Spleen (tissue), 11 donors: Measurements from ENCODE around the gene FSHR. TPM values are rescaled to one million over a fixed set of nuclear protein-coding genes. Genes with fewer than 3 reads are reported as not detected.

Experiments
- DNase-seq: peaks from one replicate; pipeline ENCODE4 v3.0.0-alpha.2; 2020
- H3K27ac ChIP-seq, 8 donors: fragments of 200-600 bp; sonication (generic) in 7 of 8; 1 replicate in 4 of 8; 2 replicates in 4 of 8; pipeline versions ENCODE4 v1.5.0 to v1.8.0; 2016 to 2021; ENCODE audit warnings: inconsistent platforms in 4 of 8, mild to moderate bottlenecking in 4 of 8, moderate library complexity in 1 of 8
- H3K27me3 ChIP-seq, 7 donors: fragments of 200-600 bp; sonication (generic) in 6 of 7; replicated peaks in 1 of 7; 1 replicate in 4 of 7; 2 replicates in 3 of 7; pipeline versions ENCODE4 v1.5.0 to v1.8.0; 2016 to 2021; ENCODE audit warnings: inconsistent platforms in 3 of 7, mild to moderate bottlenecking in 1 of 7
- H3K36me3 ChIP-seq, 6 donors: fragments of 200-600 bp; sonication (generic) in 5 of 6; 1 replicate in 4 of 6; 2 replicates in 2 of 6; pipeline versions ENCODE4 v1.5.0 to v1.8.0; 2016 to 2021; ENCODE audit warnings: inconsistent platforms in 2 of 6
- H3K4me1 ChIP-seq, 6 donors: fragments of 200-600 bp; sonication (generic) in 5 of 6; 1 replicate in 3 of 6; 2 replicates in 3 of 6; pipeline versions ENCODE4 v1.5.0 to v1.8.0; 2016 to 2021; ENCODE audit warnings: inconsistent platforms in 3 of 6
- H3K4me3 ChIP-seq, 8 donors: fragments of 200-600 bp; sonication (generic) in 7 of 8; 1 replicate in 4 of 8; 2 replicates in 4 of 8; pipeline versions ENCODE4 v1.5.0 to v1.8.0; 2016 to 2021; ENCODE audit warnings: inconsistent platforms in 4 of 8, mild to moderate bottlenecking in 4 of 8, moderate library complexity in 2 of 8
- H3K9me3 ChIP-seq, 8 donors: fragments of 200-600 bp; sonication (generic) in 7 of 8; 1 replicate in 4 of 8; 2 replicates in 4 of 8; pipeline versions ENCODE4 v1.5.0 to v1.8.0; 2016 to 2021; ENCODE audit warnings: inconsistent platforms in 4 of 8
- POLR2A ChIP-seq, 3 donors: fragments of 450-650 bp; IDR thresholded peaks; one replicate each; pipeline ENCODE4 v1.5.1; 2017; ENCODE audit warnings: antibody characterized with exemption in 3 of 3, mild to moderate bottlenecking in 1 of 3
- POLR2AphosphoS5 ChIP-seq, 3 donors: sonication (generic); formaldehyde crosslinking; IDR thresholded peaks; one replicate each; pipeline ENCODE4 v1.5.1; 2017; ENCODE audit warnings: antibody characterized with exemption in 3 of 3
- WGBS, 5 donors: extraction: QIAGEN DNeasy Blood & Tissue Kit in 3 of 5; methylation state at CpG; one replicate each; pipeline versions ENCODE4 v1.1.5 to v1.1.7; 2013 to 2018; 5-methylcytosine and 5-hydroxymethylcytosine counted together
- intact Hi-C: fragments of 100-400 bp; cut with DNase I; formaldehyde crosslinking; loops from one replicate; pipeline ENCODE4 v1.15.0; 2023; ENCODE audit warnings: low total_unique reads
- polyA plus RNA-seq, 3 donors: library from polyadenylated mRNA; stranded (reverse); fragments of 200-250 nt; gene quantifications; one replicate each; pipeline ENCODE4 v1.2.1, GENCODE V29; 2013
- total RNA-seq, 7 donors: library from RNA; depleted of rRNA in 3 of 7; stranded (reverse); fragments of >200 nt in 3 of 7; fragmentation: NEBNext Ultra II Directional in 4 of 7; extraction: Animal tissue kit (Norgen Biotek cat#: 25700) in 4 of 7; gene quantifications; one replicate each; pipeline versions ENCODE4 v1.1.0 to v1.2.1, GENCODE V29; 2016 to 2021
- TF ChIP-seq, protein P1 (sequence below), 11 experiments: fragments of 200-600 bp in 7 of 11; fragments of 450-650 bp in 4 of 11; sonication (generic) in 4 of 11; IDR thresholded peaks in 8 of 11; conservative IDR thresholded peaks in 3 of 11; 1 replicate in 7 of 11; 2 replicates in 4 of 11; pipeline versions ENCODE4 v1.4.0 to v1.8.0; 2016 to 2021; ENCODE audit warnings: antibody characterized with exemption in 11 of 11, inconsistent platforms in 4 of 11, mild to moderate bottlenecking in 1 of 11
- donor health status: healthy with polysubstance abuse.
- donor health status: DM: no; HTN: no; CAD: no; lungs with moderate emphysema.
- donor health status: DM: no; HTN: no; CAD: no.
- donor health status: Bipolar disorder and iron deficiency.
- donor health status: healthy.
- donor health status: DM: no; HTN: no; CAD: no.
- donor health status: DM: yes; HTN: yes; CAD: no.

FSHR gene
- total and polyA plus RNA-seq, 10 donors: 0.03 TPM; not detected in 9

DNA sequence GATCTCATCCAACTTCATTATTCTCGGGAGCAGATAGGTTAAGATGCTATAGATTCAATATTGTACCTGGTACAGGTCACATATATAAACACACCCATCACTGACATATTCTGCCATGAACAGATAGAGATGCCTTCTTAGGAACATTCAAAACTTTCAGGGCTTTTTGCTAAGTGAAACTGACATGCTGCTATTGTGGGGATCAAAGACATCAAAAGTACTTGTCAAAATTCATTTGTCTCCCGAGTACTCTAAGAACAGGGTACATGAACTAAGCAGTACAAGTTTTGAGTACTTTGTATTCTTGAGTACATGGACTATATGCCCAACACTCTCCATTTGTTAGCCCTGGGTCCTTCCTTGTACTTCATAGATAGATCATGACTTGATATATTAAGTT is 173.5 kb downstream of the FSHR start:
- DNase-seq: no peak
- H3K4me1 ChIP-seq: no peaks in the 10 kb centered on the region
- no peak overlapping the region for H3K27ac ChIP-seq
- no peaks in the 10 kb centered on the region for H3K9me3 ChIP-seq
- no peak overlapping the region for H3K4me3 ChIP-seq
- TF ChIP-seq POLR2AphosphoS5 (IDR thresholded peaks at IDR 0.05) (no peak), POLR2A (IDR thresholded peaks at IDR 0.05) (no peak)
- TF ChIP-seq, protein P1, sequence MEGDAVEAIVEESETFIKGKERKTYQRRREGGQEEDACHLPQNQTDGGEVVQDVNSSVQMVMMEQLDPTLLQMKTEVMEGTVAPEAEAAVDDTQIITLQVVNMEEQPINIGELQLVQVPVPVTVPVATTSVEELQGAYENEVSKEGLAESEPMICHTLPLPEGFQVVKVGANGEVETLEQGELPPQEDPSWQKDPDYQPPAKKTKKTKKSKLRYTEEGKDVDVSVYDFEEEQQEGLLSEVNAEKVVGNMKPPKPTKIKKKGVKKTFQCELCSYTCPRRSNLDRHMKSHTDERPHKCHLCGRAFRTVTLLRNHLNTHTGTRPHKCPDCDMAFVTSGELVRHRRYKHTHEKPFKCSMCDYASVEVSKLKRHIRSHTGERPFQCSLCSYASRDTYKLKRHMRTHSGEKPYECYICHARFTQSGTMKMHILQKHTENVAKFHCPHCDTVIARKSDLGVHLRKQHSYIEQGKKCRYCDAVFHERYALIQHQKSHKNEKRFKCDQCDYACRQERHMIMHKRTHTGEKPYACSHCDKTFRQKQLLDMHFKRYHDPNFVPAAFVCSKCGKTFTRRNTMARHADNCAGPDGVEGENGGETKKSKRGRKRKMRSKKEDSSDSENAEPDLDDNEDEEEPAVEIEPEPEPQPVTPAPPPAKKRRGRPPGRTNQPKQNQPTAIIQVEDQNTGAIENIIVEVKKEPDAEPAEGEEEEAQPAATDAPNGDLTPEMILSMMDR (IDR thresholded peaks at IDR 0.05 in 8 of 11, conservative IDR thresholded peaks at IDR 0.05 in 3 of 11): no peak
- intact Hi-C loops: no loop called here
- 83 to 98% (median 88%) methylated on average over 2 of the region's 2 CpGs for WGBS, 5 donors
- no peaks in the 10 kb centered on the region for H3K36me3 ChIP-seq
- no peaks in the 10 kb centered on the region for H3K27me3 ChIP-seq

DNA sequence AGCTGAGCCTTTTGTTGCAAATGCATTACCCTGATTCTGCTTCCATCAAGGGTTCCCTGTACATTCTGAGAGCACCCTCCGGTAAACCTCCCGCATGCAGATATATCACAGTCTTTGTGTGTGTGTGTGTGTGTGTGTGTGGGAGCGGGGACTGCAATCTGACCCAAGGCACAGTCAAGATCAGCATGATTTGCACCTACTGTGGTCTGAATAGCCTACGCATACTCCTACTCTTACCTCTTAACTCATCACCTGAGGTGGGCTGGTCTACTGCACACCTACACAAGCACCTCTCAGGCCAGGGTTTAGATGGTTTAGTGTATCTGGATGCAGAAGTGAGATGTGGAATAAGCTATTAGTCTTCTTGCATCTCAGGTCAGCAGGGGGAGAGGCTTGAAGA is 174.6 kb downstream of the FSHR start:
- 90 to 100% (median 96%) methylated on average over 4 of the region's 4 CpGs for WGBS, 5 donors
- Histone ChIP-seq H3K27ac (no peak overlapping the region), H3K4me1 (no peaks in the 10 kb centered on the region), H3K27me3 (no peaks in the 10 kb centered on the region), H3K9me3 (no peaks in the 10 kb centered on the region), H3K36me3 (no peaks in the 10 kb centered on the region), H3K4me3 (no peak overlapping the region)
- intact Hi-C loops: no loop called here
- TF ChIP-seq POLR2AphosphoS5 (IDR thresholded peaks at IDR 0.05) (no peak), POLR2A (IDR thresholded peaks at IDR 0.05) (no peak)
- TF ChIP-seq, protein P1 (IDR thresholded peaks at IDR 0.05 in 8 of 11, conservative IDR thresholded peaks at IDR 0.05 in 3 of 11): no peak
- DNase-seq: no peak

DNA sequence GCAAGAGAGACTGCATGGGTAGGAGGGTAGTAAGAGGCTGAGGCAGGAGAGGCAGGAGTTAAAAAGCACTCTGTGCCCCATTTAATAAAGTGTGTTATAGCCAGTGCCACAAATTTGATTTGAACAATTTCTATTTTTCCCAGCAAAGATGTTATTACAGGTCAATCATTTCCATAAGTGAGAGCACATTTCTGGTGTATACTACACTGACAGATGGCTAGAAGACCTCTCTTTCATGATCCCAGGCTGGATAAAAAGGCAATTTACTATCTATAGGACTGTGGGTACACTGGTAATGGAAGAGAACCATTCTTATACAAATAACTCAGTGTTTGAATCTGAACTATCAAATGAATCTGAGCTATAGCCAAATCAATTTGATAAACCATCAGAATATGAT is 176.2 kb downstream of the FSHR start:
- no peak for DNase-seq
- Histone ChIP-seq H3K4me1 (no peaks in the 10 kb centered on the region), H3K27ac (no peak overlapping the region), H3K27me3 (no peaks in the 10 kb centered on the region), H3K4me3 (no peak overlapping the region), H3K36me3 (no peaks in the 10 kb centered on the region), H3K9me3 (no peaks in the 10 kb centered on the region)
- TF ChIP-seq POLR2AphosphoS5 (IDR thresholded peaks at IDR 0.05): no peak
- TF ChIP-seq, protein P1 (IDR thresholded peaks at IDR 0.05 in 8 of 11, conservative IDR thresholded peaks at IDR 0.05 in 3 of 11): no peak
- no peak for TF ChIP-seq POLR2A (IDR thresholded peaks at IDR 0.05)
- intact Hi-C loops: no loop called here

DNA sequence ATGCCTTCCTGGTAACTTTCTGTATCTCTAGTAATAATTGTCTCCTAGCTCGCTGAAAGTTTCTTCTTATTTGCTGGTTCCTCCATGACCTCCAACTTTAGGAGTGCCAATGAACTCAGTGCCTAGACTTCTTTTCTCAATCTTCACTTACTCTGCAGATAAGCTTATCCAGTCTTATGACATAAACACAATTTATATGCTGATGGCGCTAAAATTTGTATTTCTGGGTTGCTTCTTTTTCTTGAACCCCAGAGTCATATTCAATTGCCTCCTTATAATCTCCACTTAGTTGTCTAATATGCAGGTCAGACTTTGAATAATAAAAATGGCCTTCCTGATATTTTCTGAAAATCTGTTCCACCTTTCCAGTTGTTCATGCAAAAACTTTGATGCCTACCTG is 182.5 kb downstream of the FSHR start:
- Histone ChIP-seq H3K9me3 (no peaks in the 10 kb centered on the region), H3K4me1 (no peaks in the 10 kb centered on the region), H3K27me3 (no peaks in the 10 kb centered on the region), H3K36me3 (no peaks in the 10 kb centered on the region), H3K27ac (no peak overlapping the region), H3K4me3 (no peak overlapping the region)
- 86 to 94% (median 91%) methylated on average over 2 of the region's 2 CpGs for WGBS, 5 donors
- intact Hi-C loops: no loop called here
- TF ChIP-seq POLR2AphosphoS5 (IDR thresholded peaks at IDR 0.05) (no peak), POLR2A (IDR thresholded peaks at IDR 0.05) (no peak)
- TF ChIP-seq, protein P1 (IDR thresholded peaks at IDR 0.05 in 8 of 11, conservative IDR thresholded peaks at IDR 0.05 in 3 of 11): no peak
- DNase-seq: no peak
